Measurements from ENCODE around the gene RAMP1.

RAMP1 gene

GRCh38 chr2:237900891-237901831 is 41.7 kb downstream of the RAMP1 start:
- H3K4me3 ChIP-seq (ENCODE audit: low read depth in 1 of 2, low read length in 2 of 2) = no peak overlapping the region
- no peak overlapping the region for H3K27ac ChIP-seq (ENCODE audit: low read length)
- H3K36me3 ChIP-seq (ENCODE audit: control insufficient read depth in 1 of 2, insufficient read depth in 2 of 2, low read length in 2 of 2) = no peaks in the 10 kb centered on the region
- H3K27me3 ChIP-seq (ENCODE audit: low read depth, low read length) = no peaks in the 10 kb centered on the region
- H3K9me3 ChIP-seq (ENCODE audit: control insufficient read depth in 1 of 2, low read length in 2 of 2) = no peaks in the 10 kb centered on the region
- peaks cover 9 to 32% of the 10 kb centered on the region in 2 donors for H3K4me1 ChIP-seq (ENCODE audit: control insufficient read depth in 1 of 2, insufficient read depth in 2 of 2, low read length in 2 of 2)

DNA sequence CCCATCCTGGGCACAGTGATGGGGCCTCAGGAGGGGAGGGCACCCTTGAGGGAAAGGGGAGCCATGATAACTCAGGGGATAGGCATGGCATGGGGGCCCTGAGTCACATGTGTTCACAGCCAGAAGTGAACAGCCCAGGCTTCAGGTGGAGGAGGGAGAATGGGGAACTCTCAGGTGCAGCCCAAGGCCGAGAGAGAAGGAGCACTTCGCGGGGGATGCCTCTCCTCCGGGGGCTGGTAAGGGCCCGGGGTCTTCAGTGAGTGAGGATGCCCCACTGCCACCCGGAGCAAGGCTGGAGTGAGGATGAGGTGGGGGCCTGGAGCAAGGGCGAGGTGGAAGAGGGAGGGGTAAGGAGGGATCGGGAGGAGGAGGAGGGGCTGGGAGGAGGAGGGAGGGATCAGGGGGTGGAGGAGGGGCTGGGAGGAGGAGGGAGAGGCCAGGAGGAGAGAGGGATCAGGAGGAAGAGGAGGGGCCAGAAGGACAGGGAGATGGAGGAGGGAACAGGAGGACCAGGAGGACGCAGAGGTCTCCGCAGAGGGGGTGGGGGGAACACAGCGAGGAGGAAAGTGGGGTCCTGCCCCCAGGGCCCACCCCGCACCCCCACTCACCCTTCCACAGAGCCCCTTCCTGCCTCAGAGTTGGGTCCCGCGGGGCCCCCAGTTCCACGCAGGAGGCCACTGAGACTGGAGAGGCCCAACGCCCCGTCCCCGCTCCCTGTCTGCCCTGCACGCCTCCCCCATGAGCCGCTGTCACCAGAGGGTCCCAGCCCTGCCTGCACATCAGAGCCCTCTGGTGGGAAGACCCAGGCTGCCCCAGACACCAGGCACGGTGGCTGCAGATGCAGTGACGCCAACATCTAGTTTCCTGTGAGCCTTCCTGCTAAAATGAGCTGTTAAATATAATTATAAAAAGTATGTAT is 42.8 kb downstream of the RAMP1 start:
- no peak overlapping the region for H3K27ac ChIP-seq (ENCODE audit: low read length)
- no peaks in the 10 kb centered on the region for H3K36me3 ChIP-seq (ENCODE audit: control insufficient read depth in 1 of 2, insufficient read depth in 2 of 2, low read length in 2 of 2)
- H3K9me3 ChIP-seq (ENCODE audit: control insufficient read depth in 1 of 2, low read length in 2 of 2) = peaks cover 0 to under 1% of the 10 kb centered on the region in 2 donors
- peaks cover 7 to 22% of the 10 kb centered on the region in 2 donors for H3K4me1 ChIP-seq (ENCODE audit: control insufficient read depth in 1 of 2, insufficient read depth in 2 of 2, low read length in 2 of 2)
- H3K27me3 ChIP-seq (ENCODE audit: low read depth, low read length) = no peaks in the 10 kb centered on the region
- no peak overlapping the region for H3K4me3 ChIP-seq (ENCODE audit: low read depth in 1 of 2, low read length in 2 of 2)

- Histone ChIP-seq H3K36me3 (ENCODE audit: control insufficient read depth in 1 of 2, insufficient read depth in 2 of 2, low read length in 2 of 2) (no peaks in the 10 kb centered on the region), H3K4me3 (ENCODE audit: low read depth in 1 of 2, low read length in 2 of 2) (no peak overlapping the region), H3K27ac (ENCODE audit: low read length) (peak overlapping the region; percentile 49), H3K27me3 (ENCODE audit: low read depth, low read length) (no peaks in the 10 kb centered on the region), H3K4me1 (ENCODE audit: control insufficient read depth in 1 of 2, insufficient read depth in 2 of 2, low read length in 2 of 2) (peaks cover 0 to 8% of the 10 kb centered on the region in 2 donors), H3K9me3 (ENCODE audit: control insufficient read depth in 1 of 2, low read length in 2 of 2) (peaks cover 0 to 4% of the 10 kb centered on the region in 2 donors)
Measured at GRCh38 chr2:237904831-237905599, 45.6 kb downstream of the RAMP1 start.

GRCh38 chr2:237907144-237907543 is 47.7 kb downstream of the RAMP1 start:
- Histone ChIP-seq H3K9me3 (ENCODE audit: control insufficient read depth in 1 of 2, low read length in 2 of 2) (peaks cover 0 to 4% of the 10 kb centered on the region in 2 donors), H3K36me3 (ENCODE audit: control insufficient read depth in 1 of 2, insufficient read depth in 2 of 2, low read length in 2 of 2) (peaks cover 0 to 2% of the 10 kb centered on the region in 2 donors), H3K27ac (ENCODE audit: low read length) (no peak overlapping the region), H3K4me3 (ENCODE audit: low read depth in 1 of 2, low read length in 2 of 2) (no peak overlapping the region), H3K27me3 (ENCODE audit: low read depth, low read length) (no peaks in the 10 kb centered on the region), H3K4me1 (ENCODE audit: control insufficient read depth in 1 of 2, insufficient read depth in 2 of 2, low read length in 2 of 2) (peaks cover 0 to 8% of the 10 kb centered on the region in 2 donors)

- Histone ChIP-seq H3K27me3 (ENCODE audit: low read depth, low read length) (no peaks in the 10 kb centered on the region), H3K4me3 (ENCODE audit: low read depth in 1 of 2, low read length in 2 of 2) (no peak overlapping the region), H3K27ac (ENCODE audit: low read length) (no peak overlapping the region), H3K9me3 (ENCODE audit: control insufficient read depth in 1 of 2, low read length in 2 of 2) (peaks cover 0 to 4% of the 10 kb centered on the region in 2 donors), H3K4me1 (ENCODE audit: control insufficient read depth in 1 of 2, insufficient read depth in 2 of 2, low read length in 2 of 2) (peaks cover 0 to 8% of the 10 kb centered on the region in 2 donors), H3K36me3 (ENCODE audit: control insufficient read depth in 1 of 2, insufficient read depth in 2 of 2, low read length in 2 of 2) (peaks cover 0 to 5% of the 10 kb centered on the region in 2 donors)
Measured at GRCh38 chr2:237909075-237909695, 49.8 kb downstream of the RAMP1 start.

GRCh38 chr2:237909801-237910475 is 50.5 kb downstream of the RAMP1 start:
- Histone ChIP-seq H3K36me3 (ENCODE audit: control insufficient read depth in 1 of 2, insufficient read depth in 2 of 2, low read length in 2 of 2) (peaks cover 0 to 5% of the 10 kb centered on the region in 2 donors), H3K9me3 (ENCODE audit: control insufficient read depth in 1 of 2, low read length in 2 of 2) (peaks cover 0 to 4% of the 10 kb centered on the region in 2 donors), H3K4me1 (ENCODE audit: control insufficient read depth in 1 of 2, insufficient read depth in 2 of 2, low read length in 2 of 2) (peaks cover 0 to 5% of the 10 kb centered on the region in 2 donors), H3K27me3 (ENCODE audit: low read depth, low read length) (no peaks in the 10 kb centered on the region), H3K27ac (ENCODE audit: low read length) (no peak overlapping the region), H3K4me3 (ENCODE audit: low read depth in 1 of 2, low read length in 2 of 2) (no peak overlapping the region)

GRCh38 chr2:237910576-237911362 is 51.3 kb downstream of the RAMP1 start:
- H3K36me3 ChIP-seq (ENCODE audit: control insufficient read depth in 1 of 2, insufficient read depth in 2 of 2, low read length in 2 of 2) = peaks cover 0 to 5% of the 10 kb centered on the region in 2 donors
- H3K4me1 ChIP-seq (ENCODE audit: control insufficient read depth in 1 of 2, insufficient read depth in 2 of 2, low read length in 2 of 2) = no peaks in the 10 kb centered on the region
- peaks cover 0 to 4% of the 10 kb centered on the region in 2 donors for H3K9me3 ChIP-seq (ENCODE audit: control insufficient read depth in 1 of 2, low read length in 2 of 2)
- H3K4me3 ChIP-seq (ENCODE audit: low read depth in 1 of 2, low read length in 2 of 2) = no peak overlapping the region
- H3K27ac ChIP-seq (ENCODE audit: low read length) = no peak overlapping the region
- H3K27me3 ChIP-seq (ENCODE audit: low read depth, low read length) = no peaks in the 10 kb centered on the region

- Histone ChIP-seq H3K27ac (ENCODE audit: low read length) (no peak overlapping the region), H3K4me1 (ENCODE audit: control insufficient read depth in 1 of 2, insufficient read depth in 2 of 2, low read length in 2 of 2) (no peaks in the 10 kb centered on the region), H3K9me3 (ENCODE audit: control insufficient read depth in 1 of 2, low read length in 2 of 2) (peaks cover 0 to 4% of the 10 kb centered on the region in 2 donors), H3K27me3 (ENCODE audit: low read depth, low read length) (no peaks in the 10 kb centered on the region), H3K4me3 (ENCODE audit: low read depth in 1 of 2, low read length in 2 of 2) (no peak overlapping the region), H3K36me3 (ENCODE audit: control insufficient read depth in 1 of 2, insufficient read depth in 2 of 2, low read length in 2 of 2) (peaks cover 0 to 5% of the 10 kb centered on the region in 2 donors)
Measured at GRCh38 chr2:237911363-237912017, 52.1 kb downstream of the RAMP1 start.

Measured in muscle layer of duodenum (tissue), 2 donors.